HCEC 1CT (cell line): ENCODE measurements around the gene DR1.
"Not testable (repeated sequence)": the region's sequence is repeated elsewhere in the genome, so short reads cannot be mapped to it uniquely, and the experiment has no call there.

Experiments
- DNase-seq: peaks from one replicate; pipeline ENCODE4 v3.0.0-alpha.2; 2017

The DR1 gene

DNA sequence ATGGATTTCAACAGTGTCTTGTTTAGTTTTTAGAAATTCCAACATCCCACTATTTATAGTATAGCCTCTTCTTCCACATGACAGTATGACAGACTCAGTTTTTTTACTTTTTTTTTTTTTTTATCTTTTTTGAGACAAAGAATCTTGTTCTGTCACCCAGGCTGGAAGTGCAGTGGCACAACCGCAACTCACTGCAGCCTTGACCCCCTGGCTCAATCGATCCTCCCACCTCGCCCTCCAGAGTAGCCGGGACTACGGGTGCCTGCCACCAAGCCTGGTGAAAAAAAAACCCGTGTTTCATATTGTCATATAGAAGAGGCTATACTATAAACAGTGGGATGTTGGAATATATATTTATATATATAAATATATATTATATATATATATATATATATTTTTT is 1.2 kb upstream of the DR1 start:
- DNase-seq: no peak

DNA sequence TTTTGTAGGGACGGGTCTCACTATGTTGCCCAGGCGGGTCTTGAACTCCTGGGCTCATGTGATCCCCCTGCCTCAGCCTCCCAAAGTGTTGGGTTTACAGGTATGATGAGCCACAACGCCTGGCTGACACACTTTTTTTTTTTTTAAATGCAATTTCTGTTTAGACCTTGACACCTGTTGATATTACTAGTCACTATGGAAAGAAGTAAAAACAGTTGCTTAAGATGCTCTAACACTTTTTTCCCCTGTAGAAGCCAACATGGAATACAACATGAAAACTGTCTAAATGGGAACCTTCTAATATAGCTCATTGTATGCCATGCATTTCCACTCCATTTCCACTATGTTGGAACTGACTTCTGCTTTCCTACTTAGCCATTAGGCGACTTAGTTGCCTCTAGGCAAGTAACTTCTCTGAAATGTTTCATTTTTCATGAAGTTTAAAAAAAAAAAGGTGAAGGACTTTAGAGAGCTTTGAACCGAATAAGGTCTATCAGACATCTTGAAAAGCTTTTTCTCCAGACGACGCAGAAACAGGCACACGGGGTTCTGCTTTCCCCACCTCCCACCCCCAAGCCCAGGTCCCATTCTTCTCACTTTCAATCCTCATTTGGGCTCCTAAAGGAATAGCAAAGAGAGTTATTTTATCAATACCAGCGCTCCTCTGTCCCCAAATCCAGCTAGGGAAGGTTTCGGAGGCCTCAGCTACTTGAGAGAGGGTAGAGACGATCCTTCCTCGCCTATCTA is 648 bp upstream of the DR1 start:
- peak; percentile 24 for DNase-seq

- DNase-seq: peak; percentile 32
These were observed 800 bp downstream of the DR1 start for GRCh38 chr1:93346421-93346993.

GRCh38 chr1:93347334-93347899 is 1.7 kb downstream of the DR1 start:
- DNase-seq: no peak

- DNase-seq: peak; percentile 13
These were observed 2.5 kb downstream of the DR1 start for GRCh38 chr1:93348104-93348728.

- DNase-seq: no peak
These were observed 3.8 kb downstream of the DR1 start for GRCh38 chr1:93349231-93350135.

GRCh38 chr1:93350322-93350721 is 4.6 kb downstream of the DR1 start:
- no peak for DNase-seq

DNA sequence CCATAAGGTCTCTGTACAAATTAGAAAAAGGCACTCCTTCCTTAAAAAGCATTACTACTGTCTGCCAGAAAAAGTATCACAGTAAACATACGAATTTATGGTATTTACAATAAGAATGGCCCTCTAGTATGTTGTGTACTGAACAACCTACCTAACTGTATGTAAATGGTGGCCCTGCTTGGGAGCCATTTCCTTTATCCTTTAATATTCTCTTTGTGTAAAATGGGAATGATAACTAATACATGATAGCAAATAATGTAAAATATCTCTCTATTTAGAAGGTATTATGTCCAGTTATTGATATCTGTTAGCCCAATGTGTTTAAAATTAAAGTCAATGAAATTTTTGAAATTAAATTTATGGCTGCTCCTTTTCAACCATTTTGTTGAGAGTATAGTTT is 5.2 kb downstream of the DR1 start:
- DNase-seq: no peak

DNA sequence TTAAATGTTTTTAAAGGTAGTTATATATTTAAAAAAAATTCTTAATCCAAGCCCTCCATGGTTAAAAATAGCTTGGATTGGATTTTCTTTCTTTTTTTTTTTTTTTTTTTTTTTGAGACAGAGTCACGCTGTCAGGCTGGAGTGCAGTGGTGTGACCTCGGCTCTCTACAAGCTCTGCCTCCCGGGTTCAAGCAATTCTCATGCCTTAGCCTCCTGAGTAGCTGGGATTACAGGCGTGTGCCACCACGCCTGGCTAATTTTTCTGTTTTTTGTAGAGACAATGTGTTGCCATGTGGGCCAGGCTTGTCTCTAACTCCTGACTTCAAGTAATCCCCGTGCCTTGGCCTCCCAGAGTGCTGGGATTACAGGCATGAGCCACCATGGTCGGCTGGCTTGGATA is 5.6 kb downstream of the DR1 start:
- not testable (repeated sequence) for DNase-seq

DNA sequence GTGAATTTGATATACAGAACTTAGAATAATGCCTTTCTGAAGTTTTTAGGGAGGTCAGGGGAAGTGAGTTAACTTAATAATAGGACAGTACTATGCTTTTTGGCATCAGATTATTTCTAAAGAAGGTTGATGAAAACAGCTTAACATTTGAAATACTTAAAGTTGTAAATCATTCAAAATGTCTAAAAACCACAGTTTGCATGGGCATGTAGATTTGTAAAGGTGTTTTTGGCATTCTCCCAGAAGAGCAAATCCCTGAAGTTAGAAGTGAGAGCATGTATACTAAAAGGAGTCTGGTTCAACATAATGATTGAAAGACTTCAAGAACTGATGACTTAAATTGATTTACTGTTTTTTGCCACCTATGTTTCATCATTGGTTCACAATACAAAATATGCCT is 6.7 kb downstream of the DR1 start:
- DNase-seq: no peak

DNA sequence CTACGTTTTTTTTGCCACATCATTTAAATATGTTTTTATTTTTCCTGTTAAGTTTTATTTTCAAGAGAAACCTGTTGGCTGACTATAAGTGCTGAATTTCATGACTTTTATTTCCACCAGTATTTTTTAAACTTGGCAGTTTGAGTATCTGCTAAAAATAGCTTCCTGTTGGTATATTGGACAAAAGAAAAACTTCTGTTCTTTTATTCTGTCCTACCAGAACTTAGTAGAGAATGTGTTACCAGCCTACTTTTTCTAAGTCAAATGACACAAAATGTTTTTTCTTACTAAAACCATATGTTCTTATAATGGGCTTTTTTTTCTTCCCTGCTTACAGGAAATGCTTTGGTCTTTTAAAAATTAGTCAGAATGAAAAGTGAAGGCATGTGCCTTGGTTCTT is 7.6 kb downstream of the DR1 start:
- no peak for DNase-seq

DNA sequence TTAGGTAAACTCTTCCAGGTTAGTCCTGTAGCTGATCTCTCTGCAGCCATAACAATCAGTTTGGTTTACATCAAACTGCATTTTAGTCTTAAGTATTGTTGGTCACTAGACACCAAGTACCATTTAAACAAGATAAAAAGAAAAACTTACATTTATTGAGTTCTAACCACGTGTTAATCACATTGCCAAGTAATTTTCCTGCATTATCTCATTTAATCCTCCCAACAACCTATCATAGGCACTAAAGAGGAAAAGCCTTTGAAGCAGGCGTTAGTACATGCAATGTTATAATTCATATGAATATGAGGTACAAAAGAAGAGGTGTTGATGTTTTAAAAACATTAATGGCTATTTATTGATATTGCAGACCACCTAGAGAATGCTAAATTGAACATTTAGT is 9.0 kb downstream of the DR1 start:
- DNase-seq: no peak

GRCh38 chr1:93357242-93357641 is 11.5 kb downstream of the DR1 start:
- no peak for DNase-seq

DNA sequence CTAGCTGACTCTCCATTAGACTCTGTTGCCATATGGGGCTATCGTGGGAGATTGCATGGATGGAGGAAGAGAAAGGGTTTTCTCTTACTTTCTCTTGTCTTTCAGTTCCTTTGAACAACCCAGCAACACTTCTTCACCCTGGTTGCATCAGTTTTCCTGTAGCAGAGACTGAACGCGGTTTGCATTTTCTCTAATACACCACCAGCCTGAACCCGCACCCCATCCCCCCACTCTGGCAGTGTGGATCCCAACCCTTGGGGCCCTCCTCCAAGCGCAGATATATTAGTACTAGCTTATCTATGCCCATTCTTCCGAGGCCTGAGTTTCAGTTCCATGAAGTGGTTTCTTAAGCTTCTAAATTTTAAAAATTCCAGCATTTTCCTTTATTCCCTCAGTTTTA is 12.6 kb downstream of the DR1 start:
- DNase-seq: no peak

DNA sequence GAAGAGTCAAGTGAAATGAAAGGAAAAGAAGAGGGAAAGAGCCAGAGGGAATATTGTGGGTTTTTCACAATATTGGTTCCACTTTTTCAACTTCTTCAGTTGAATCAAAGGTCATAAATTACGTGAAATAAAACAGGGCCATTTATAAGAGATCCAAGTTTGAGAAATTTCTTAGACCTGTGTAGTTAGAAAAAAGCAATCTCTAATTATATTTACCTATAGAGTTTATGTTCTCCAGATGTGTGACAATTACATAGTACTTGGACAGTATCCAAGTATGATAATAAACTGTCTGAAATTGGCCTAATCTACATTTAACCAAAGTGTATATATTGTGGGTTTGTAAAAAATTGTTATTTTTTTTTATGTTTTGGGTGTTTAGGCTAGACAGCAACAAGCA is 14.4 kb downstream of the DR1 start:
- no peak for DNase-seq

DNA sequence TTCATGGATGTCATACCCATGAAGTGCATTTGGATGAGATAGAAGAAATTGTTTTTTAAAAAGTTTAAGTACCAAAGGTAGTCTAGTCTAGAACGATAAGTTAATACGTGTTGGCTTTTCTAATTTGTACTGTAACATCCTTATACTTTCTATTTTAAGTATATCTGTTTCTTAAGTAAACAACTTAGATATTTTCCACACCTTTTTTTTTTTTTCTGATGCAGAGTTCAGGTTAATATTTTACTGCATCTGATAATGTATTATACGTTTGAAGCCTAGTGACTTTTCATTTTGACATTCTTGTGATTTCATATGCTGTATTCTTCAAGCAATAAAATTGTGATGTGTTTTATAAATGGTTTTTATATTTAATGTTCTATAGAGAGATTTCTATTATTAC is 16.5 kb downstream of the DR1 start:
- DNase-seq: no peak

GRCh38 chr1:93365813-93366212 is 20.1 kb downstream of the DR1 start:
- no peak for DNase-seq

GRCh38 chr1:93369734-93370133 is 24.0 kb downstream of the DR1 start:
- no peak for DNase-seq

- no peak for DNase-seq
These were observed 28.8 kb downstream of the DR1 start for GRCh38 chr1:93374334-93375106.

DNA sequence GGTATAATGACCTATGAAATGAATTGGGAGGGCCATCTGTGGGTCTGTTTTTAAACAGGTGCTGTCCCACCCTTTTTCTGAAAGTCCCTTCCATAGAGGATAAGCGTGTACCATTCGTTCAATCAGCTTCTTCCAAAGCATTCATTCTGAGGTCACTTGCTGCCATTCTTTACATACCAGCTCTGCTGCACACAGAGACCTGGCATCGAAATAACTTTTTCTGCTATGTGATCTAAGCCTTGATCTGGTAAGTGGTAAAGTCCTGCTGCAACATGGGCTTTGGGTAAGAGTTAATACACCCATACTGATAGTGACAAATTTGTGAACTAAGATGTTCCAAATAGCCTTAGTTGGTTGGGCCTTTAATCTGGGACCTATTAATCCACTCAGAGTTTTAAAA is 38.9 kb downstream of the DR1 start:
- DNase-seq: no peak

- DNase-seq: not testable (repeated sequence)
These were observed 40.6 kb downstream of the DR1 start for GRCh38 chr1:93386268-93386667.

GRCh38 chr1:93394514-93394913 is 48.8 kb downstream of the DR1 start:
- peak; percentile 62 for DNase-seq
